ENCODE measurements around the gene RGS6.

DNA sequence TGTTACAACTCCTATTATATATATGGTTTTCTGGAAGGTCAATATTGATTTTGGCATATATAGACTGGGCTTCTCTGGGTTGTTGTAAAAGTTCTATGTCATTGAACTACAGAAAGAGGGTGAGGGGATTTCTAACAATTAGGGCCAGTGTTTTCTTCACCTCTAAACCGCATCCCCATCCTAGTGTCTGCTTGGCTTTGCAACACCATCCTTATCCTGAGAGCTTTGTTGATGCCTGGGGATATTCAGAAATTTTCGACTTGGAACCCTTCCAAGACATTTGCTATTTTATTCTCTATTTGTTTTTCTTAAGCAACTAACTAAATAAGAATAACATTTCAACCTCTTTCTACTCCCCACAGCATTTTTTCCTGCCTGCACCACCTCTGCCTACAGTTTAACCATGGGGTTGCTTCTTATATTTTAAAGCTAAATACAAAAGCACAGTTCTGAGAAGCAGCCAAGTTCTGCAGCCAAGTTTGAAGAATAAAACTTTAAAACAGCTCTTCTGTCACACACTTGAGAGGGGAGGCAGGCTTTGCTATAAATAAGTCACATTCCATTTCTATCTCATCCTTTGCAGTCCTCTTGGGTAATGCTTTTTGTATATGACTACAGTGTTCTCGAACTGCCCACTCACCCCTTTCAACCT lies 53.4 kb downstream of the RGS6 start:
- TF ChIP-seq, protein P1, sequence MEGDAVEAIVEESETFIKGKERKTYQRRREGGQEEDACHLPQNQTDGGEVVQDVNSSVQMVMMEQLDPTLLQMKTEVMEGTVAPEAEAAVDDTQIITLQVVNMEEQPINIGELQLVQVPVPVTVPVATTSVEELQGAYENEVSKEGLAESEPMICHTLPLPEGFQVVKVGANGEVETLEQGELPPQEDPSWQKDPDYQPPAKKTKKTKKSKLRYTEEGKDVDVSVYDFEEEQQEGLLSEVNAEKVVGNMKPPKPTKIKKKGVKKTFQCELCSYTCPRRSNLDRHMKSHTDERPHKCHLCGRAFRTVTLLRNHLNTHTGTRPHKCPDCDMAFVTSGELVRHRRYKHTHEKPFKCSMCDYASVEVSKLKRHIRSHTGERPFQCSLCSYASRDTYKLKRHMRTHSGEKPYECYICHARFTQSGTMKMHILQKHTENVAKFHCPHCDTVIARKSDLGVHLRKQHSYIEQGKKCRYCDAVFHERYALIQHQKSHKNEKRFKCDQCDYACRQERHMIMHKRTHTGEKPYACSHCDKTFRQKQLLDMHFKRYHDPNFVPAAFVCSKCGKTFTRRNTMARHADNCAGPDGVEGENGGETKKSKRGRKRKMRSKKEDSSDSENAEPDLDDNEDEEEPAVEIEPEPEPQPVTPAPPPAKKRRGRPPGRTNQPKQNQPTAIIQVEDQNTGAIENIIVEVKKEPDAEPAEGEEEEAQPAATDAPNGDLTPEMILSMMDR (IDR thresholded peaks at IDR 0.05): no peak
- TF ChIP-seq POLR2A (IDR thresholded peaks at IDR 0.05): no peak

Measured in thyroid gland (tissue), 4 donors.